Cardiac fibroblast (primary cell): Measurements from ENCODE around the gene RAD51AP1.

Experiments used
- DNase-seq, 2 donors: peaks; one replicate each; pipeline versions ENCODE4 v3.0.0 to v3.0.0-alpha.2; 2010; ENCODE audit warnings: low read depth in 2 of 2
- H3K4me3 ChIP-seq, 2 donors: replicated peaks in 1 of 2; 1 replicate in 1 of 2; 2 replicates in 1 of 2; pipeline ENCODE4 v1.5.1; 2011; ENCODE audit warnings: low read depth in 2 of 2, low read length in 2 of 2, mild to moderate bottlenecking in 2 of 2, moderate library complexity in 1 of 2
- CTCF ChIP-seq: IDR thresholded peaks from one replicate; pipeline ENCODE4 v1.5.1; 2011; ENCODE audit warnings: low read depth, mild to moderate bottlenecking, low read length, inconsistent platforms

Gene RAD51AP1

GRCh38 chr12:4562034-4562657, 23.5 kb downstream of the RAD51AP1 start, which contains the start of gene DYRK4:
Gene DYRK4, plus strand, starts transcription at chr12:4562208. Its CDS starts 38 bp downstream, at chr12:4562246.
- TF ChIP-seq CTCF = no peak
- DNase-seq = peak; percentile 80 to 82
- peak within 1 kb of the TSS; percentile 40 to 52 for H3K4me3 ChIP-seq

GRCh38 chr12:4563336-4563735, 24.6 kb downstream of the RAD51AP1 start:
- TF ChIP-seq CTCF = no peak
- DNase-seq = no peak
- H3K4me3 ChIP-seq = no peak overlapping the region

- no peak for TF ChIP-seq CTCF
- no peak overlapping the region for H3K4me3 ChIP-seq
- DNase-seq = no peak
Measured at GRCh38 chr12:4564818-4565217, 26.1 kb downstream of the RAD51AP1 start.

GRCh38 chr12:4566474-4566873, 27.8 kb downstream of the RAD51AP1 start:
- no peak for TF ChIP-seq CTCF
- no peak overlapping the region for H3K4me3 ChIP-seq
- no peak for DNase-seq

GRCh38 chr12:4567073-4567881, 28.6 kb downstream of the RAD51AP1 start:
- no peak overlapping the region for H3K4me3 ChIP-seq
- no peak for DNase-seq

GRCh38 chr12:4569261-4569660, 30.6 kb downstream of the RAD51AP1 start:
- no peak for TF ChIP-seq CTCF
- no peak for DNase-seq
- no peak overlapping the region for H3K4me3 ChIP-seq

More at GRCh38 chr12:4567073-4567881, 28.6 kb downstream of the RAD51AP1 start:
- no peak for TF ChIP-seq CTCF
